ENCODE results near the gene TFPI2. TPM values are rescaled to one million over a fixed set of nuclear protein-coding genes. Genes with fewer than 3 reads are reported as not detected.

Gene TFPI2
- total RNA-seq, 1 donor from 2014 or later: 61.3 TPM

DNA sequence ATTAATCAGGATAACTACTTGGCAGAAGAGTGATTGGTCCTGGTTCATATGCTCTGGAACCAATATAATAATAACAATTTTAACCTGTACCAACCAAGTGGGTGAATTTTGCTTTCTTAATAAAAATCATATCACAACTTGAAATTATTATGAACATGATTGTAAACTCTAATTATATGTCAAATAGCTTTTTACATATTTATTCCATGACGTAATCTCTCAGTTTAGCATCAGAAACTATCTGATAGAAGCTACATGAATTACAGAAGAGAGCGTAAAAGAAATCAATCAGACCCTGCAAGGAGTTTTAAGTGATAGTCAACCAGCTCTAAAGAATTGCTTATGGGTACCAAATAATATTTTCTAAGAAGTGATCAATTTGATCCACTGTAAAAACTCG lies 41.1 kb upstream of the TFPI2 start:
- peaks cover 23% of the 10 kb centered on the region for H3K4me1 Mint-ChIP-seq (ENCODE audit: unreplicated experiment)
- no peak overlapping the region for H3K27ac Mint-ChIP-seq (ENCODE audit: unreplicated experiment)
- H3K27me3 Mint-ChIP-seq (ENCODE audit: unreplicated experiment): no peaks in the 10 kb centered on the region
- H3K4me3 Mint-ChIP-seq (ENCODE audit: unreplicated experiment): no peak overlapping the region
- H3K36me3 Mint-ChIP-seq (ENCODE audit: unreplicated experiment): peaks cover 18% of the 10 kb centered on the region
- no peak for DNase-seq (ENCODE audit: extremely low spot score, unreplicated experiment)
- no peaks in the 10 kb centered on the region for H3K9me3 Mint-ChIP-seq (ENCODE audit: unreplicated experiment)
- TF ChIP-seq, protein P1, sequence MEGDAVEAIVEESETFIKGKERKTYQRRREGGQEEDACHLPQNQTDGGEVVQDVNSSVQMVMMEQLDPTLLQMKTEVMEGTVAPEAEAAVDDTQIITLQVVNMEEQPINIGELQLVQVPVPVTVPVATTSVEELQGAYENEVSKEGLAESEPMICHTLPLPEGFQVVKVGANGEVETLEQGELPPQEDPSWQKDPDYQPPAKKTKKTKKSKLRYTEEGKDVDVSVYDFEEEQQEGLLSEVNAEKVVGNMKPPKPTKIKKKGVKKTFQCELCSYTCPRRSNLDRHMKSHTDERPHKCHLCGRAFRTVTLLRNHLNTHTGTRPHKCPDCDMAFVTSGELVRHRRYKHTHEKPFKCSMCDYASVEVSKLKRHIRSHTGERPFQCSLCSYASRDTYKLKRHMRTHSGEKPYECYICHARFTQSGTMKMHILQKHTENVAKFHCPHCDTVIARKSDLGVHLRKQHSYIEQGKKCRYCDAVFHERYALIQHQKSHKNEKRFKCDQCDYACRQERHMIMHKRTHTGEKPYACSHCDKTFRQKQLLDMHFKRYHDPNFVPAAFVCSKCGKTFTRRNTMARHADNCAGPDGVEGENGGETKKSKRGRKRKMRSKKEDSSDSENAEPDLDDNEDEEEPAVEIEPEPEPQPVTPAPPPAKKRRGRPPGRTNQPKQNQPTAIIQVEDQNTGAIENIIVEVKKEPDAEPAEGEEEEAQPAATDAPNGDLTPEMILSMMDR (IDR thresholded peaks at IDR 0.05): no peak

DNA sequence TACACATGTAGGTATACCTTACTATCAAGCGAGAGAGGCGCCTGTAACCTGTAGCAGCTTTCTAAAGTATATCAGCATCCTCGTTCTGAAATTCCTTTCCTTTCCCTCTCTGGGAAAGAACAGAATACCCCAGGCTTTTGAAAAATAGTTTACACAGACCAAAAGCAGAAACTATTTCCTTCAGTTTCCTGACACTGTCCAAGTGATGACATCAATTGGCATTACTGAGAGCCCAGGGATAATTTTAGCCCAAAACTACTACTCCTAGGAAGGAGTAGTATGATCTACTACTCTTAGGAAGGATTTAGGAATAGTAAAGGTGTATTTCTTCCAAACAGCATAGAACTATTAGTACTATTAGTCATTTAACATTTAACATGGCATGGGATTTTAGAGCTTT lies 37.0 kb upstream of the TFPI2 start:
- no peak for DNase-seq (ENCODE audit: extremely low spot score, unreplicated experiment)
- TF ChIP-seq, protein P1 (IDR thresholded peaks at IDR 0.05): no peak
- H3K36me3 Mint-ChIP-seq (ENCODE audit: unreplicated experiment): peaks cover 37% of the 10 kb centered on the region
- no peak overlapping the region for H3K27ac Mint-ChIP-seq (ENCODE audit: unreplicated experiment)
- H3K27me3 Mint-ChIP-seq (ENCODE audit: unreplicated experiment): no peaks in the 10 kb centered on the region
- H3K4me3 Mint-ChIP-seq (ENCODE audit: unreplicated experiment): no peak overlapping the region
- H3K9me3 Mint-ChIP-seq (ENCODE audit: unreplicated experiment): no peaks in the 10 kb centered on the region
- H3K4me1 Mint-ChIP-seq (ENCODE audit: unreplicated experiment): peaks cover 28% of the 10 kb centered on the region

- Mint-ChIP-seq H3K4me1 (ENCODE audit: unreplicated experiment) (peaks cover 28% of the 10 kb centered on the region), H3K27ac (ENCODE audit: unreplicated experiment) (no peak overlapping the region), H3K36me3 (ENCODE audit: unreplicated experiment) (peaks cover 37% of the 10 kb centered on the region), H3K9me3 (ENCODE audit: unreplicated experiment) (no peaks in the 10 kb centered on the region), H3K27me3 (ENCODE audit: unreplicated experiment) (no peaks in the 10 kb centered on the region), H3K4me3 (ENCODE audit: unreplicated experiment) (no peak overlapping the region)
- DNase-seq (ENCODE audit: extremely low spot score, unreplicated experiment): no peak
- TF ChIP-seq, protein P1 (IDR thresholded peaks at IDR 0.05): no peak
These were observed 36.2 kb upstream of the TFPI2 start for GRCh38 chr7:93926800-93927199.

GRCh38 chr7:93923942-93924341 lies 33.4 kb upstream of the TFPI2 start:
- Mint-ChIP-seq H3K9me3 (ENCODE audit: unreplicated experiment) (no peaks in the 10 kb centered on the region), H3K36me3 (ENCODE audit: unreplicated experiment) (peaks cover 35% of the 10 kb centered on the region), H3K4me1 (ENCODE audit: unreplicated experiment) (peaks cover 44% of the 10 kb centered on the region), H3K4me3 (ENCODE audit: unreplicated experiment) (peak overlapping the region; percentile 94), H3K27me3 (ENCODE audit: unreplicated experiment) (no peaks in the 10 kb centered on the region), H3K27ac (ENCODE audit: unreplicated experiment) (peak overlapping the region; percentile 97)
- TF ChIP-seq, protein P1 (IDR thresholded peaks at IDR 0.05): no peak
- no peak for DNase-seq (ENCODE audit: extremely low spot score, unreplicated experiment)

- Mint-ChIP-seq H3K27ac (ENCODE audit: unreplicated experiment) (peak overlapping the region; percentile 97), H3K4me1 (ENCODE audit: unreplicated experiment) (peaks cover 44% of the 10 kb centered on the region), H3K36me3 (ENCODE audit: unreplicated experiment) (peaks cover 34% of the 10 kb centered on the region), H3K4me3 (ENCODE audit: unreplicated experiment) (peak overlapping the region; percentile 94), H3K9me3 (ENCODE audit: unreplicated experiment) (no peaks in the 10 kb centered on the region), H3K27me3 (ENCODE audit: unreplicated experiment) (no peaks in the 10 kb centered on the region)
- TF ChIP-seq, protein P1 (IDR thresholded peaks at IDR 0.05): no peak
- no peak for DNase-seq (ENCODE audit: extremely low spot score, unreplicated experiment)
These were observed 32.7 kb upstream of the TFPI2 start for GRCh38 chr7:93923296-93923695.
